ENCODE measurements around the gene DLG2.

GRCh38 chr11:85530634-85531033 lies 96.5 kb downstream of the DLG2 start:
- TF ChIP-seq CTCF (IDR thresholded peaks at IDR 0.05): no peak
- no peak for TF ChIP-seq POLR2A (IDR thresholded peaks at IDR 0.05)
